HG03064 (cell line): Measurements from ENCODE around the gene NPAS1.
"Not testable (repeated sequence)": the region's sequence is repeated elsewhere in the genome, so short reads cannot be mapped to it uniquely, and the experiment has no call there.

Experiments
- ATAC-seq: cut with Tn5 transposase; IDR thresholded peaks from one replicate; pipeline ENCODE4 v1.9.1; 2021; ENCODE audit warnings: low read depth; ENCODE audit not compliant: unreplicated experiment

Gene NPAS1

DNA sequence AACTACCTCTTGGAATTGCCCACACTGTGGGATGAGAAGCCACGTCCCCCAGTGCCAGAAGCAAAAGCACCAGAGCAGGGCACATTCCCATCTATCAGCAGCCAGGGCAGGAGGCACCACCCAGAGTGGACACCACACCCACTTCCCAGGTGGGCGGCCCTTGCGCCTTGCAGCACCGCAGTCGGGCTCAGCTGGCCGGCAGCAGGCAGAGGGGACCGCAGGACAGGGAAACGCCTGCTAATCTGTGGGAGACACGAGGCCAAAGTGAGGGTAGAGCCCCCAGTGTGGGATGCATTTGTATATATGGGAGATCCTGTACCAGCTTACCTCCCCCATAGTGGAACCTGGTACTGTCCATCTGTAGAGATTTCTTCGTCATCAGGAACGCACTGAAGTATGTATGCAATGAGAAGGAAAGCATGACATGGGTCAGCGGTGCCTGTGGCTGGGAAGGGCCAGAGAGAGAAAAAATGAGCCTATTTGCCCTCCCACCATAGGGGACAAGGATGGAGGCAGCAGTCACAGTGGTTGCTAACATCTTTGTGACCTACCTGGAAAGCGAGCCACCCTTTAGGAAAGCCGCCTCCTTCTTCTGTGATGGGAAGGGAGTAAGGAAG, 30.9 kb upstream of the NPAS1 start:
- ATAC-seq = no peak

DNA sequence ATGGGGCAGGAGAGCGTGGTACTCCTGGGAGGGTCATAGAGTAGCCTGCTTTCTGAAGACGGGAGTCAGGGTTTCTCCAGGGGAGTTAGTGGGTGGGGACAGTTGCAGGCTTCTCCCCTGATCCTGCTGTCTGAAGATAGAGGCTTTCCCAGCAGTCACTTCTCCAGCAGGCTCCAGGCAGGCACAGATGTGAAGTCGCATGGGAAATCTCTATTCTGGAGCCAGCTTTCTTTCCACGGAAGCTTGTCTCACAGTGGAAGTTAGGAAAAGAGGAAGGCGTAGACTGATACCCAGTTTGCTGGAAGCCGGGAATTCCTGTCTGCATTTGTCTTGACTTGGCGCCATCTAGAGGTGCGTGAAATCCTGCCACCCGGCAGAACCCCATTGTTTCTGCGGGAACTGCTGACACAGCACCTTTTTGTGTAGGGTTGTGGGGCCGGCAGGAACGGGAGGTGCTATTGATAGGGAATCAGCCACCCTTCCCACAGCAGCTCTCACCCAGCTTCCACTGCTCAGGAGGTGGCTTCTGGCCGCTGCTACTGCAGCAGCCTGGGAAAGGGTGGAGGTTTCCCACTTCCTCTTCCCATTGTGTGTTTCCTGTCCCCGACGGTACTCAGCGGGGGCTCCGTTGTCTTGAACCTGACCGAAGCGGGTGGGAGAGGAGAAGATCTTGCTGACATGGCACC, 28.5 kb upstream of the NPAS1 start:
- ATAC-seq = no peak

DNA sequence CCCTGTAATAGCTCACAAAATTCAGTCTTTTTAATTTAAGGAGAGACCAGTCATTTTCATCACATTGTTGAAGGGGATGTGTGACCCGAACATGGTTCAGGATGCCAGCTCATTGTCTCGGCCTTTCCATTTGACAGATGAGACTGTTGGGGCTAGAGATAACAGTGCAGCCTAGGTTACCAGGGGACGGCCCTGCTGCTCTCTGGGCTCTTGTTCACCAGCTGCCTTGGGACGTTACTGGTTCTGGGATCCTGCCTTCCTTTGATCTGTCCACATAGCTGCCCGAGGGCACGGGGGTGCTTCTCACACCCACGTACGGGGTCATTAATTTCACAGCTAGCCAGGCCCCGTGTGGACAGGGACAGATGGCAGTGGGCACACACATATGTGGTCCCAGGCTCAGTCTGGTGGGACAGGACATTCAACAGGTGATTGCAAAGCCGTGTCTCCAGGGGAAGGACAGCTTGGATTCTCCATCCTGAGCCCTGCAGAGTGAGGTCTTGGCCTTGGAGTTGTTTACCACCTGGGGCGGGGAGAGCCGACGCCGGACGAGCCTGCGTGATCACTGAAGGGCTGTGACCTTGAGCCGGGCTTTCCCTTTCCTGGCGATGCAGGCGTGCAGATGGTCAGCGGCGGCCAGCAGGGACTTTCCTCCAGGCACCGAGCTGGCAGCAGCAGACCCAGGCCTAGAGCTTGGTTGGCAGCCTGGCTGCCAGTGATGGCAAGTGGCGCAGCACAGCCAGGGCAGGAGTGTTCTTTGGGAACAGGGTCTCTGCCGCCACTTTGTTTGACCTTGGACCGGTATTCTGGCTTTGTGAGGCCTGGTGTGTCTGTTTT, 26.7 kb upstream of the NPAS1 start:
- ATAC-seq = no peak

DNA sequence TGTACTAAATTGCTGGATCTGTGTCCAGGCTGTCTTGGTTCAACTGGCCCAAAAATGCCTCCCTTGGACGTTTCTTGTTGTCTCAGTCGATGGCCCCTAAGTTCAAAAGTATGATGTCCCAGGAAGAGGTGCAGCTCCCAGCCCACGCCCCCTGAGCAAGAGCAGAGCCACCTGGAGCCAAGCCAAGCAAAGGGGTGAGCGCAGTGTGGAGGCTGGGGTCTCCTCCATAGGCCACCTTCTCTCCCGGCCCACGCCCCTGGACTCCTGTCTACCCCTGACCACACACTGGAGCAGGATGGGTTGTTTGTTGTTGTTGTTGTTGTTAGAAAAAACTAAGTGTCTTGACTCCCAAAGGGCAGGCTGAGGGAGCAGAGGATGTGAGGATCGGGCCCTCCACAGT, 26.0 kb upstream of the NPAS1 start:
- no peak for ATAC-seq

DNA sequence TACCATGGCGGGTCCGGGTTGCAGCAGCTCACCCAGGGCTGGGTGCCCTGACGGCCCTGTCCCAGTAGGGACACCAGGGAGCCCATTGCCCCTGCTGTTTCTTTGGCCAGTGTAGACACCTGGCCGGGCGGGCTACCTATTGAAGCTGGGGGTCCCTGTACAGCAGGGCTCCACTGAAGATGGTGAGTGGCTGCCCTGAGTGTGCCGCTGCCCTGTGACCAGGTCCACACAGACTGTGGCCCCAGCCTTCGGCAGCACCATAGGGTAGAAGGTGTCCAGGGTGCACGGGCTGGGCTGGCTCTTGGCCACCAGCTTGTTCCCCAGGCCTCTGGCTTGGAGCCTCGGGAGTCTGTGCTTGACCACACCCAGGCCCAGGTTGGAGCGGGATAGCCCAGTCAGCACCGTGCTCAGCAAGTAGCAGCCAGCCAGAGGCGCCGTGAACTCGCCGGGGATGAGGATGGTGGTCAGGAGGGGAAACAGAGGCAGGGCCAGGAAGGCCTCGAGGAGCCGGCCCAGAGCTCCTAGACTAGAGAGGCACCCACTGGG, 25.4 kb upstream of the NPAS1 start:
- no peak for ATAC-seq

DNA sequence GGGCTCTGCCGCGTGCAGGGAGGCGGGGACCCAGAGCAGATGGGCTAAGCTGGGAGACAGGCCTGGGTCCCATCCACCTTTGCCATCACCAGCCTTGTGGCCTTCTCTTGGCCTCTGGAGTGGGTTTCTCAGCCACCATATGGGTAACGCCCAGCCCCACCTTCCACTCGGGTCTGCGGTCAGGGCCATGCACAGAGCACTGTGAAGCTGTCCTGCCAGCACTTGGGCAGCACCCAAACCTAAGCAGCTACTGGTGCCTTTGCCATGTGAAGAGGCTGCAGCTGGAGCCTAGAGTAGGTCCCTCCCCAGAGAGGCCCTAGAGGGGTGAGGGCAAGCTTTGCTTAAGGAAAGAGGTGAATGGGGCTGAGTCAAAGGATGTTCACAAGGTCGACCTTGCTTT, 24.1 kb upstream of the NPAS1 start:
- ATAC-seq = no peak

DNA sequence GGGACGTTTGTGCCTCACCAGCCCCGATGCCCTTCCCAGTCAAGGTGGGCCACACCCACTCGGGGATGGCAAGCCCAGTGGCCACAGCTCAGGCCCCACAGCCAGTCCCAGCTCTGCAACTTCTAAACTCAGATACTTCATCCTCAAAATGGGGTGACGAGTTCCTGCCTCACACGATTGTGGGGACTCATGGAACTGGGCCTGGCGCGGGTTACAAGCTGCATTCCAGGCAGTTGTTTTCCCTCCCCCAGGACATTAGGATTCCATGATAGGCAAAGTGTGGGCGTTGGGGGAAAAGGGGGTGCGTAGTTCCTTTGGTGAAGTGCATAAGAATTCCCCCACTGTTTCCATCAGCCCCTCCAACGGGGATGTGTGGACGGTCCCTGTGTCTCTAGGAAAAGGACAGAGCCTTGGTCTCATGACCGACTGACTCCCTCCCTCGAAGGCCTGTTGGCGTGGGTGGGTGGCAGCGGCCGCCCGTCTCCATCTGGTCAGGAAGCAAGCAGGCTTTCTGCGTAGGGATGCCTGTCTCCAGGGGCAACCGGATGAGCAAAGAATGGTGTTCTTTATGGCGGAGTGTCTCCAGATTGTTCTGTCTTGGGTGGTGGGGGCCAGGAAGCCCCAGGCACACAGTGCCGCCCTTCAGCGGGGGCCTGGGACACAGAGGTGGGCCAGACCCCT, 21.1 kb upstream of the NPAS1 start:
- ATAC-seq = no peak

DNA sequence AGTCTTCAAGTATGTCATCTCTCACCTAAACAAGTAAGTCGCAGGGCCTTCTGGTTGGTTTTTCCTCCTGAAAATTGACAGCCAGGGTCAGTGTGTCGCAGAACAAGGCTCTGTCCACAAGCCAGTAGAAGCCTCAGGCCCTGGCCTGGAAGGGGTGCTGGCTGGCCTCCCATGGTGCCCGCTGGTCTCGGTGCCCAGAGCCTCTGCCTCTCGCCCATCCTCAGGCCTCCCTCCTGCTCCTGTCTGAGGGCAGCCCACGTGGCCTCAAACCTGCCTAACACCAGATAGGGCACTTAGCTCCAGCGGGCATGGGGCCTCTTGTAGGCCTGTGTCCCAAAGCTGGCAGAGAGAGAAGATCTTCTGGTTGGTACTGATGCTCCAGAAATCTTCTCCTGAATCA, 20.3 kb upstream of the NPAS1 start:
- no peak for ATAC-seq

DNA sequence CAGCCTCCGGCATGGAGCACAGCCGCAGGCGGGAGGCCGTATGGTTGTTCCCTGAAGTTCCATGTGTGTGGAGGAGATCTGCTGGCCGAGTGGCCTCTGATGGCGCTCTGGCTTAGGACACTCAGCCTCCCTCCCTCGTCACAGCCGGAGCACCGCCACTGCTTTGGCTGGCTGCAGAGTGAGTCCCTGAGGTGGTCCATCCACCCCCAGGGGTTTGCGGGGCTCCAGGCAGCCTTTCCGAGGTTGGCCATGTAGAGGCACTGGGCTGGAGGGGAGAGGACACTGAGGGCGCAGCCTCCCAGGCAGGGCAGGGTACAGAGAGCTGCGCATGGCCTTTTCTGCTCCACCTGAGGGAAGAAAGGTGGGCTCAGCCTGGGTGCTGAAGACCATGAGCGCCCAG, 19.8 kb upstream of the NPAS1 start:
- ATAC-seq = no peak

DNA sequence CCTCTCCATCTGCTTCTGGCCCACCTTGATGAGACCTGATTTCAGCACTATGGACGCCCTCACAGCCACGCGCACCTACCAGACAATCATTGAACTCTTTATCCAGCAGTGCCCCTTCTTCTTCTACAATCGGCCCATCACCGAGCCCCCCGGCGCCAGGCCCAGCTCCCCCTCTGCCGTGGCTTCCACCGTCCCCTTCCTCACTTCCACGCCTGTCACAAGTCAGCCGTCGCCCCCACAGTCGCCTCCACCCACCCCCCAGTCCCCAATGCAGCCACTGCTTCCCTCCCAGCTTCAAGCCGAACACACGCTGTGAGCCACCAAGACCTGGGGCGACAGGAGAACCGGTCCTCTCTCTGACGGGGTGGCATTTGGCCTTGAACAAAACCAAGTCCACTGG, 19.3 kb upstream of the NPAS1 start:
- no peak for ATAC-seq

DNA sequence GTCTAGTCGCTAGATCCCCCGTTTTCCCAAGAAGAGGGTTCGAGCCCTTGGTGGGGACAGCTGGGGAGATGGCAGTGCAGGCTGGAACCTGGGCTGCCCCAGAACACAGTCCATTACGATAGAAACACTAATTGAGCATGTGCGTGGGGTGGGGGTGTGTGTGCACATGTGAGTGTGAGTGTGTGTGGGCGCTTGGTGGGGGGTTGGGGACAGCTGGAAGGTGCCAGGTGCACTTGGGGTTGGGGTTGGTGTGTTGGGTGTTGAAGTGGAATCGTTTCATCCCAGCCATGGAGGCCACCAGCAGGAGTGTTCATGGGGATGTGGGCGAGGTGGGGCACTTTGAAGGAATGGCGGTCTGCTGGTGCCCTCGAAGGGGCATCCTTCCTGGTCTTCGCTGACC, 18.1 kb upstream of the NPAS1 start:
- no peak for ATAC-seq

DNA sequence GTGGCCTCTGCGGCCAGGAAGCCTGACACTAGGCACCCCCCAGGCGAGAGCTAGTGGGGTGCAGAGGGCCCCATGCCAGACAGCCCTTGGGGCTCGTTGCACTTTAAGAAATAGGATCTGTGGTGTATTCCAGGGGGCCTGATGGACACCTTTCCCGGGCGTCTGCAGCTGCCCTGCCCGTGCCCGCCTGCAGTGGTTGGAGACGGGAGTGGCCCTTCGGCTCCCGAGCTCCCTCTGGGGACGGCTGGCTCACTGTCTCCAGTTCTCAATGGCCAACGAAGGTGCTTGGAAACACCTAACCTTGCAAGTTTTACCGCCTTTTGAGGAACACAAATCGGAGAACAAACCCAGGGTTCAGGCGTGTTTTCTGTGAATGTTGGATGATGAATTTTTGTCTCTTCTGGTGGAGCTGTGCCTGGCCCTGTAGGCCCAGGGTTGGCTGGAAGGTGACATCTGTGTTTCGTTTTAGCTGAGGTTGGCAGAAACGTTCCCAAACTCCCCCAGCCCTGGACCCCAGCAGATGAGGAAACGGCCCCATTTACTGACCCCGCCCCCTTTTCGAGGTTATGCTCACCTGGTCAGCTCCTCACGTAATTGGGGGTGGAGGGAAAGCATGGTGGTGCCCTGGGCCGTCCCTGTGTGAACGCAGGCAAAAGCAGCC, 17.4 kb upstream of the NPAS1 start:
- ATAC-seq = no peak

DNA sequence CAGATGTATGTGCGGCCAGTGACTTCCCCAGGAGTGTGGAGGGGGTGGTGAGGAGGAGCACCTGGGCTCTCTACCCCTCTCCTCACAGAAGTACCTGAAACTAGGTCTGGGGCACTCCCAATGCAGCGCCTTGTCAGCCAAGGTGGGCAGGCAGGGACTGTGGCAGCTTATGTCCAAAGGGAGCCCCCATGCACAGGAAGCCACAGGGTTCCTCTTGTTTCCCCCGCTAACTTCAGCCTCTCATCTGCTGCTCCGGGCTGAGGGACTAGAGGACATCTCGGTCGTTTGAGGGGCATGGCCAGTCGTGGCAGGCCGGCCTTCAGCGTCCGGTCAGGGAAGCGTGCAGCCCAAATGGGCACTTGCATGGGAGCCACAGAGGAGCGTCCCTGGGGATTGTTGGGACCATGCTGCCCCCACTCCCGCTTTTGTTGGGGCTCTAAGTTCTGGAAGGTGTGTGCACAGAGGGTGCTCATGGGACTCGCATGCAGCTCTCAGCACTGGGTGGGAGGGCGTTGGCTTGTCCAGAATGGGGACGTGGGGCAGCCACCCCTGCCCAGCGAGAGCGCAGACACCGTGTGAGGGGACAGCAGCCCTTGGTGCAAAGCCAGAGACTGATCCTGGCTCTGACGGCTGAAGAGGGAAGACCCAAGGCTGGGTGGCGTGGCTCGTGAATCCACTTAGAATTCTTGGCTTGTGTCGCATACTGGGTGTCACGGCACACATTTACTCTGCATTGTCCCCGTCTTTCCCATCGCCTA, 16.6 kb upstream of the NPAS1 start:
- ATAC-seq = no peak

DNA sequence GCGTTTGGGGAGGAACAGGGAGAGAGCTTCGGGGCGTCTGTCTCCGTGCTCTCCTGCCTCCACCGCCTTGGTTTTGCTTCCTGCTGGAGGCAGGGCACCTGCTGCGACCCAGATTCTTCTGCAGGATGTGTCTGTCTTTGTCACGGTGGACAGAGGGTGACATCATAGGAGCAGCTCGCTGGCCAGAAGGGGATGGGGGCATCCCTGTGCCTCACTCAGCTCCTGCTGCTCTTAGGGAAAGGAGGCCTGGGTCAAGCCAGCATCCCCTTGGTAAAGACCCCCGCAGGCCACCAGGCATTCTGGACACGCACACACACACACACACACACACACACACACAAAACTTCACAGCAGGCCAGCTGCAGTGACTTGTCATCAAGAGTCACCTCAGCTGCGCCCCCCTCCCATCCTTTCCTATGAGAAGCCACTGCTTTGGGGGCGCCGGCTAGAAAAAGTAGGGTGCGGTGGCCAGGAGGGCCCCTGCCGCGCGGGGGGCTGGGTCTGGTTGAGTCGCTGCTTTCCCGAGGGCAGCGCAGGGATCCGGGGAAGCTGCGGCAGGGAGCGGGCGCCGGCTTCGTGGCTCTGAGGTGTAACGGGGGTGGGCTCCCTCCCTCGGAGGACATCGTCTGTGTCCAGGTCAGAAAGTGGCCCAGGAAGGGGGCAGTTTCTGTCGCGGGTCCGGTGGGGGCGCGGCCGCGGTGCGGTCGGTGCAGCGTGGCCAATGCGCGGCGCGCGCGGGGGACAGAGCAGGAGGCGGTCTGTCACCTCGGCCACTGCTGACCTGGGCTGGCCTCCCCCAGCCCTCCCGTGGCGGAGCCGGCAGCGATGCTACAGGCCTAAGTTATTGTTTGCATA, 15.8 kb upstream of the NPAS1 start:
- no peak for ATAC-seq

DNA sequence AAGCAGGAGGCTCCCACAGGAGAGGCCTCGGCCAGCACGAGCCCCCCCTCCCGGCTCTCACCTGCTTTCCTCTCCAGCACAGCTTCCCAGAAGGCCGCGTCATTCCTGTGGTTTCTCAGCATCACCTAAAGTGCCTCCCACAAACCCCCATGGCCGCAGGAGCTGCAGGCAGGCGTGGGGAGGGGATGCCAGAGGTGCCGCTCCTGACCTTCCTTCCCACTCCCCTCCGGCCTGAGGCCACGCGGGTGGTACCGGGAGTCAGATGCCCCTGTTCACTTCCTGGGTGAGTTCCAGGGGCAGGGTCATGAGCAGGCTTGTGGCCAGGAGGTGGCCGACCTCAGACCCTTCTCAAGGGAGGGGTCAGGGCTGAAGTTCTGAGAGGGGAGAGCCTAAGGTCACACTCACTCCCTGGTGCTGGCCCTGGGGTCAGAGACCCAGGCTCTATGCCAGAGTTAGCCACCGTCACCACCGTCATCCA, 14.4 kb upstream of the NPAS1 start:
- no peak for ATAC-seq

DNA sequence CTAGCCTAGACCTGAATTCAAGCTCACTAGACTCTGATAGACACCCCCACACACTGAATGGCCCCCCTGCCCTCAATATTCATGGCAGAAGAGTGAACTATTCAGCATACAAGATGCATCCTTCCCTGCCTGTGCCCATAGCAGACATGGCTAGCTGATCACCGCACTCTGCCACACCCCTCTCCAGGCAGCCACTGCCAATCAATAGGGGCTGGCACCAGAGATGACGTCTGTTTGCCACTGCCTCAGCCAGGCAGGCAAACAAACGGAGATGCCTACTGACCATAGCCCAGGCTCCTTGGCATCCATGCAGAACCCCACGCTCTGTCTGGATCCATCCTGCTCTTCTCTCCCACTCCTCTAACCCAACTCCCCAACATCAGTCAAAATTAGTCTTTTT, 13.8 kb upstream of the NPAS1 start:
- ATAC-seq = no peak

DNA sequence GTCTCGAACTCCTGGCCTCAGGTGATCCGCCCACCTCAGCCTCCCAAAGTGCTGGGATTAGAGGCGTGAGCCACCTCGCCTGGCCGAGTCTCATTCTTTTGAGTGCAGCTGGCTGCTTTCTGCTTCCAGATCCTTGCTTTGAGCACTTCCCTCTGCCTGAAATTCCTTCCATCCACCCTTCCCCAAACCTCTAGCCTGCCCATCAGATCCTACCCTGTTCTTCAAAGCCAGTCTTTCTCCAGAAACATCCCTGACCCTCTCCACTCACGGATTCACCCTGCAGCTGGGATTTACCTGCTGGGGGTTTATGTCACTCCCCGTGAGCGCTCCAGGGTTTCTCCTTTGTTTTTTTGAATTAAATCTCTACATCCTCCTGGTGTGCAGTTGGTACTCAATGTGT, 13.1 kb upstream of the NPAS1 start:
- ATAC-seq = no peak

DNA sequence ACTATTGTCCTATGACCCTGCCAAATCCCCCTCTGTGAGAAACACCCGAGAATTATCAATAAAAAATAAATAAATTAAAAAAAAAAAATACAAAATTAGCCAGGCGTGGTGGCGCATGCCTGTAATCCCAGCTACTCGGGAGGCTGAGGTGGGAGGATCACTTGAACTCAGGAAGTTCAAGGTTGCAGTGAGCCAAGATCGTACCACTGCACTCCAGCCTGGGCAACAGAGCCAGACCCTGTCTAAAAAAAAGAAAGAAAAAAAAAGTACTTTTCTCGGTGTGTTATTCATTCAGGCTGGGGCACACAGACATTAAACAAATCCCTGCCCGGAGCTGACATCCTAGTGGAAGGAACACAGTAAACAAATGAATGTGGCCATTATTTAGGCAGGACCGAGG, 9.1 kb upstream of the NPAS1 start:
- ATAC-seq = not testable (repeated sequence)

DNA sequence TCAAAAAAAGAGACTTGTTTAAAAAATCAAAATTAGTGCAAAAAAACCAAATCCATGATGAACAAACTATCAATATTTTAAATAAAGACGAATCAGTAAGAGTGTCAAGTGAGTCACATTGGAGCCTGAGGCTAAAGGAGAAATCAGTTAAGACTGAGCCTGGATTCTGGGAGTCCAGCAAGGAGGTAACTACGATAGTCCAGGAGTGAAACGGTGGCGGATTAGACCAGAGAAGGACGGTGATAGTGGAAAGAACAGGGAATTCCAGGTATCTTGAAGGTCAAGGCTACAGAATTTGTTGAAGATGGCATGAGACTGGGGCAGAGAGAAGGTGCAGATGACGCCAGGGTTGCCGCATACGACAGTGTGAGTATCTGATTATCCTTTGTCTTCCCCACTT, 7.0 kb upstream of the NPAS1 start:
- ATAC-seq = no peak
